M059J (cell line): ENCODE results near the gene LIN7B. TPM values are rescaled to one million over a fixed set of nuclear protein-coding genes. Genes with fewer than 3 reads are reported as not detected.
A peak's percentile ranks its signal among the peaks of the same experiment; 100 is the strongest.

Experiments
- DNase-seq: peaks from one replicate; pipeline ENCODE4 v3.0.0-alpha.2; 2012; ENCODE audit warnings: low read depth
- total RNA-seq: library from RNA; depleted of rRNA; stranded (reverse); fragments of >200 nt; shearing (Covaris generic); gene quantifications from 2 replicates; pipeline ENCODE4 v1.2.3, GENCODE V29; 2014

LIN7B gene
- total RNA-seq, 1 experiment from 2014 or later: 9.7 TPM

DNA sequence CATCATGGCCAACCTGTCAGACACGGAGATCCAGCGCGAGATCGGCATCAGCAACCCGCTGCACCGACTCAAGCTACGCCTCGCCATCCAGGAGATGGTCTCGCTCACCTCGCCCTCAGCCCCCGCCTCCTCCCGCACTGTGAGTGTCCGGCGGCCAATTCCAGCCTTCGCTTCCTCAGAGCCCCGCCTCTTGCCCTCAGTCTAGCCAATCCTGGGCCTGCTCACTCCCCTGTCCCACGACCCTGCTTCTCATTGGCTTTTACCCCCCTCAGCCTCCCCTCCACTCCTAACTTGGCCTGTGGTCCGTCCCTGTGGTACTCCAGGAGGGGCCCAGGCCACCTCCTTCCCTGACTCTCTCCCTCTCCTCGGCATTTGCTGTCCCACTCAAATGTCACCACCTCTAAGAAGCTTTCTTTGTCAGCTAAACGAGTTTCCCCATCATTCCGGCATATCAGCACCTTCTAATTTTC is 28.7 kb downstream of the LIN7B start:
- peak; percentile 77 for DNase-seq

GRCh38 chr19:49145573-49146407 is 31.6 kb downstream of the LIN7B start:
- peak; percentile 45 for DNase-seq

DNA sequence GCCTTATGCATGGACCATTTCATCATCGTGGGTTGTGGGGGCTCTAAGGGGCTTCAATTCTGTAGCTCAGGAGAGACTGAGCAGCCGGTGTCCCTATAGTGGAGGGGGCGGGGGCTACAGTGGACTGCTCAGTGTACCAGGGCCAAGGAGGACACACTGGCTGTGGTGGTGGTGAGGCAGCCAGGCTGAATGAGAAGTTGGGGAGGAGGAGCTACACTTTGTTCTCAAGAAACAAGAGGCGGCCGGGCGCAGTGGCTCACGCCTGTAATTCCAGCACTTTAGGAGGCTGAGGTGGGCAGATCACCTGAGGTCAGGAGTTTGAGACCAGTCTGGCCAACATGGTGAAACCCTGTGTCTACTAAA is 32.2 kb downstream of the LIN7B start:
- peak; percentile 40 for DNase-seq

DNA sequence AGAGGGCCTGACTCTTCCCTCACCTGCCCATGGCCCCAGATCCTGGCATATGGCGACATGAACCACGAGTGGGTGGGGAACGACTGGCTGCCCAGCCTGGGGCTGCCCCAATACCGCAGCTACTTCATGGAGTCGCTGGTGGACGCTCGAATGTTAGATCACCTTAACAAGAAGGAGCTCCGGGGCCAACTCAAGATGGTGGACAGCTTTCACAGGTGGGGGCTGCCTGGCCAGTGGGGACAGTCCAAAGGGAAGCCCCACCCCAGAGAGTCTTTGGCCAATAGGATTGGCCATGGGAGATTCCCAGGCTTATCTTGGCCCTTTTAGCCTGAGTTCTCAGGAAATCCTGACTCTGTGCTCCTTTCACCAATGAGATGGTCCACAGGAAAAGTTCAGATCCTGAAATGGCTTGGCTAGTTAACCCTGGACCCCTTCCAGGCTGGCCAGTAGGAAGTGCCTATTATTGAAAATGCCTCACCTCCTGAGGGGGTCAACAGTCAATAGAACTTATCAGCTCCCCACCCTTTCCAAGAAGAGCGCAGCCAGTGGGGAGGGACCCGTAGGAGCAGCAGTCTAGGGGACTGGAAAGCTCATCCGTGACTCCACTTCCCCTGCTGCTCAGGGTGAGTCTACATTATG is 34.0 kb downstream of the LIN7B start:
- no peak for DNase-seq

- peak; percentile 92 for DNase-seq
These were observed 34.8 kb downstream of the LIN7B start for GRCh38 chr19:49148784-49149651.

- peak; percentile 72 for DNase-seq
These were observed 35.5 kb downstream of the LIN7B start for GRCh38 chr19:49149652-49150105.

DNA sequence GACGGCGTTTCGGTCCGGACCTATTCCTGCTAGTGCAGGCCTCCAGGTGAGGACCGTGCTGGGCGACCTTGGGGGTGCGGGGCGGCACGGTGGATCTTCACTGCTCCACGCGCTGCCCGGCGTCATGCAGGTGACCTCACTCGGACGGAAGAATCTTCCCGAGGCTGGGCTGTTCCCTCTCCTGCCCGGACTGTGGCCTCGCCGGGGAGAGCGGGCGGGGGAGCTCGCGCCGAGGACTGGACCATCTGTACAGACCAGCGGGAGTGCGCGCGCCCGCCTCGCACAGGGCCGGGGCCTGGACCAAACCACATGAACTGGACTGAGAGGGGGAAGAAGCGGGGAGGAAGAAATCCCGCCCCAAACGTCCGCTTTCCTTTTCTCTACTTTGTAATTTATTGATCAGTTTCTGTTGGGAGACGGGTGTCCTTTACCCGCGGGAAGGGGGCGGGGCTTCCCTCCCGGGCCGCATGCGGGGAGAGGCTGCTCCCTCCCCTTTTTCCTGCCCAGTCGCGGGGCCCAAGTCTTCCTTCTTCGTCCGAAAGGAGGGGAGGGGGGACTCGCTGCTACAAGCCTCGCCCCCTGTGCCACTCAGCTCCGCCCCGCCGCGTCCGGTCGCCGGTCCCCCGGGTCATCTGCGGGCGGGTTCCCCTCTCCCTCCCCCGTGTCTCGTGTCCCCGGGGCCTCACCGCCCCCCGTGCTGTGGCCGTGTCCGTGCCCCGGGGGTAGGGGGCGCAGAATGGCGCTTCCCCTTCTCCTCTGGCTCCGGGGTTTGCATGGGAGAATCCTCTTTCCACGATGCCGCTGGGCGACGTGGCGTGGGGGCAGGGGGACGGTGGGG is 36.2 kb downstream of the LIN7B start:
- DNase-seq: peak; percentile 73

DNA sequence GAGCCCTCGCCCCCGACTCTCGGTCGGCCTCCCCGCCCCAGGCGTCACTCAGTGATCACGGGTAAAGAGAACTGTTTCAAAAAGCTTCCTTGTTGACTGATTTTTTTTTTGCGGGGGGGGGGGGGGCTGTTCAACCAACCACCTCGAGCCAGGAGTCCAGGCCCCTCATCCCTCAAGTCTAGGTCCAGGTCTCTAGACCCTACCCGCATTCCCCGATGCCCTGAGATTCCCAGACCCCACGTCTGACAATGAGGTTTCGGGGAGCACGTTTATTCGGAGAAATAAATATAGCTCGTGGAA is 36.7 kb downstream of the LIN7B start:
- DNase-seq: no peak

GRCh38 chr19:49151267-49152118 is 37.3 kb downstream of the LIN7B start:
- DNase-seq: peak; percentile 62

- DNase-seq: no peak
These were observed 38.0 kb downstream of the LIN7B start for GRCh38 chr19:49152119-49152550.

DNA sequence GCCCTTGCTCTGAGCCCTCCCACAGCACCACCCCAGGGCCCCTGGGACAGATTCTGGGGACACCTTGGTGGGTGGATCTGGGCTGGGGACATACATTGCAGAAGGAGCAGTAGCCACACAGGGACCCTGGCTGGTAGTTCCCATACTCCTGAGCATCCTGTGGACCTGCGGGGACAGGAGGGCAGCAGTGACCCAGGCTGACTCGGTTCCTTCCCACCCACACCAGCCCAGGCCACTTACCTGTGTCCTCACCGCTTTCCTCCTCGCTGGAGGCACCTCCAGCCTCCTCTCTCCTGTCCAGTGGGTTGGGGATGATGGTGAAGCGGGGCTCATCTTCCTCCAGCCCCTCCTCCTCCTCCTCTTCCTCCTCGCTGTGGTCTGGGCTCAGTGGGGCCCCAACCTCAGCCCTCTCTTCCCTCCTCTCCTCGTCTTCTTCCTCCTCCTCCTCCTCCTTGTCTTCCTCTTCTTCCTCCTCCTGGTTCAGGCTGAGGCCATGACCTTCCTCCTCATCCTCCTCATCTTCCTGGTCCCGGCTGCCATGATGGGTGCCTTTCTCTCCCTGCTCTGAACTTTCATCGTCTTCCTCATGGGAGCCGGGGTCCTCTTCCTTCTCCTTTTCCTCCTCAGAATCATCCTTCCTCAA is 39.1 kb downstream of the LIN7B start:
- DNase-seq: no peak

DNA sequence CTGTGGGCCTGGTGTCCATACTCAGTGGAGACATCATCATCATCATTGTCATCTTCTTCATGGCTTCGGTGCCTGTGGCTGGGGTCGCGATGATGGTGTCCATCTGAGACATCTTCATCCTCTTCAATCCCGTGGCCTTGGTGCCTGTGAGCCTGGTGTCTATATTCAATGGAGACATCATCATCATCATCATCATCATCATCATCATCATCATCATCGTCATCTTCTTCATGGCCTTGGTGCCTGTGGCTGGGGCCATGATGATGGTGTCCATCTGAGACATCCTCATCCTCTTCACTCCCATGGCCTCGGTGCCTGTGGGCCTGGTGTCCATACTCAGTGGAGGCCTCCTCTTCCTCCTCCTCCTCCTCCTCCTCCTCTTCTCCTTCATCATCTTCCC is 40.1 kb downstream of the LIN7B start:
- DNase-seq: no peak

DNA sequence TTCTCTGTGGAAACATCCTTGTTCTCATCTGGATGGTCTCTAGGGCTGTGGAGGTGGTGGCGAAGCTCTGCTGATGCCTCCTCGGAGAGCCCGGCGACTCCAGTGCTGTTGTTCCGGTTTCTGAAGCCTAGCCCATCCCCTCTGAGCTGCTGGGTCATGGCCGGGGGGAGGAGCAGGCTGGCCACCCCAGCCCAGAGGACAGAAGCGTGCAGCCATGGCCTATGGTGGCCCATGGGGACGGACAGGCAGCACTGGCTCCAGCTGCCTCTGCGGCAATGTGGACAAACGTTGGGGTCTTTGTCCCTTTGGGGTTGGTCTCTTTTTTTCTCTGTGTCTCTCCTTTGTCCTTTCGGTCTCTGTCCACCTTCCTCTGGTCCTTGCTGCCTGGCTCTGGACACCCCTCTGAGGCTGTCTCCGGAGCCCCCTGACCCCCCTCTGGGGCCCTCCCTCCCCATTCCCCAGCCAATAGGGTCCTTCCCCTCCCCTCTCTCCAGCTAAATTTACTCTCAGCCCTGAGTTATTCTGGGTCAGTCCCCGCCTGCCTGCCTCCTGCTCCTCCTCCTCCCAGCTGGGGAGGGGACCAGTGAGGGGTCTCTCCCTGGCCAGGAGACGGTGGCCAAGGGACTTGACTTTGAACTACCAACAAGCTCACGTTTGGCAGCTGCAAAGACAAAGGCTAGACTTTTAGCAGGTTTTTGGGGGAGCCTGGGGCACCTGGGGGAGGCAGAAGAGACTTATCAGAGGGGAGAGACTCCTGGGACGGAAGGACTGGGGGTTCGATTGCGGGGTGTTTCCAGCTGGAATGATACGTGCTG is 41.0 kb downstream of the LIN7B start, which contains the start of gene HRC:
Gene HRC (minus strand): TSS at position 392 of the 815 bp plus-strand sequence. CDS start 159 bp downstream, at position 233.
- DNase-seq: no peak

GRCh38 chr19:49155820-49156346 is 41.7 kb downstream of the LIN7B start:
- DNase-seq: no peak

DNA sequence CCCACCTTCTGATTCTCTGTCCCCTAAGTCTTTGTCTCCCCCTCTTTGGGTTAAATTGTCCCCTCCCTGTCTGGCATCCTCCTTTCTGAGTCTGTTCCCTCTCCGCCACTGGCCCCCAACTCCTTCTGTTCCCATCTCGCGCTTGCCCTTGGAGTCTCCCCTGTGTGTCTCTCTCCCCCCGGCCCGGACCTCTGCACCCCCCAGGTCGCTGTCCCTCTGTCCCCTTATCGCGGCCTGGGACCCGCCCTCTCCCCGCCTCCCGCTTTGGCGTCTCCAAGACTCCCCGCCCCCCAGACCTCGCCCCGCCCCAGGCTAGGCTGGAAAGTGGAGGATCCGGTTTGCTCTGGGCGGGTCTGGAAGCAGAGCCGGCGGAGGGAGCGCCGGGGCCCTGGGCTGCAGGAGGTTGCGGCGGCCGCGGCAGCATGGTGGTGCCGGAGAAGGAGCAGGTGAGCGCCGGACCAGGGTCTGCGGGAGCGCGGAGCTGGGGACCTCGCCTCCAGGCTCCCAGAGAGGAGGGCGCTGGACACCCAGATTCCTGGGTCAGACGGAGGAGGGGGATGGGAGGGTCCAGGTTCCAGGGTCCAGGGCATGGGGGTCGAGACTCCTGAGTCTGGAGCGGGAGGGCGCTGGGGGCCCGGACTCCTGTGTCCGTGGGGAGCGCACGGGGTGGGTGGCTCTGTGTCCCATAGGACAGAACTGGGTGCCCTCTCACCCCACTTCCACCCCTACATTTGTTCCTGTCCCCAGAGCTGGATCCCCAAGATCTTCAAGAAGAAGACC is 43.5 kb downstream of the LIN7B start, which contains the start of gene TRPM4:
Gene TRPM4 (plus strand): TSS at position 348 of the 780 bp plus-strand sequence. CDS start 75 bp downstream, at position 423.
- peak; percentile 75 for DNase-seq

DNA sequence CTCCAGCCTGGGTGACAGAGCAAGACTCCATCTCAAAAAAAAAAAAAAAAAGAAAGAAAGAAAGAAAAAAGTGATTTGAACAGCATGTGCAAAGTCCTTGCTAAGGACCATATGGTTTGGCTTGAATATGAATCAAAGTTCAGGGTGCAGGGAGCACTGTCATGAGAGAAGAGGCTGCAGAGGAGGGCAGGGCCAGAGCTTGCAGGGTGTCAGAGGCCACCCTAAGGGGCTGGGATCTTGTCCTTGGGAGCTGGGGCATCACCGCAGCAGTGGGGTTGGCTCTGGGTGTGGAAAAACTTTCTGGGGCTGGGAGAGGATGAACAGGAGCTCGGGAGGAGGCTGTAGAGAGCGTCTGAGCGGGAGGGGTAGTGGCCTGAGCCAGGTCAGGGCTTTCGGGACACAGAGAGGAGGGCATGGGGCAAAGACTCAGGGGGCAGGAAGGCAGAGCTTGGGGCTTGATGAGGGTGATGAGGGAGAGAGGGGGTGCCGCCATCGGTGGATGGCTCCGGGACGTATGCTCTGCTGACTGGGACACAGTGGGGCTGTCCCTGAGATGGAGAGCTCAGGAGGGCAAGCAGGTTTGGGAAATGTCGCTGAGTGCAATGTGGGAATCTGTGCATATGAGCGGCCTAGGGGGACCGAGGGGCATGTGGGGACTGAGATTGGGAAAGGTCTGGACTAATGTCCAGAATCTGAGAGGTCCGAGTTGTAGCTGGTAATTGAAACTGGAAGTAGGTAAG is 46.5 kb downstream of the LIN7B start:
- DNase-seq: no peak

DNA sequence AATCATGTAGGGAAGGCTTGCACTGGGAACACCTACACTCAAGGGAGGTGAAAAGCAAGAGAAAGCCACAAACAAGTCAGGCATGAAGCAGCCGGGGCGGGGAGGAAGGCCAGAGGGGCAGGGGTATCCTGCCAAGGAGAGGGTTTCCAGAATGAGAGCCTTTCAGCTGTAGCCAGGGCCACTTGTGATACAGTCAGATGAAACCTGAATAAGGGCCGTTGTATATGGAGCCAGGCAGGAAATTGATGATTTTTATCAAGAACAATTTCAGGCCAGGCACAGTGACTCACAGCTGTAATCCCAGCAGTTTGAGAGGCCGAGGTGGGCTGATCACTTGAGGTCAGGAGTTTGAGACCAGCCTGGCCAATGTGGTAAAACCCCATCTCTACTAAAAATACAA is 47.8 kb downstream of the LIN7B start:
- no peak for DNase-seq
